Chondrocyte (in vitro differentiated cells): ENCODE measurements around the gene SLC37A3. TPM values are rescaled to one million over a fixed set of nuclear protein-coding genes. Genes with fewer than 3 reads are reported as not detected.
"Not testable (repeated sequence)": the region's sequence is repeated elsewhere in the genome, so short reads cannot be mapped to it uniquely, and the experiment has no call there.

ENCODE experiments used
- DNase-seq: peaks from one replicate; pipeline ENCODE4 v3.0.0; 2021; ENCODE audit warnings: mixed read lengths, low spot score
- H3K27ac Mint-ChIP-seq: one replicate; pipeline ENCODE4 v1.8.0; 2021; ENCODE audit warnings: mild to moderate bottlenecking, moderate library complexity, mixed read lengths; ENCODE audit not compliant: unreplicated experiment
- H3K27me3 Mint-ChIP-seq: 2 replicates; pipeline ENCODE4 v1.8.0; 2021; ENCODE audit warnings: low read depth, mixed read lengths
- H3K36me3 Mint-ChIP-seq: 2 replicates; pipeline ENCODE4 v1.8.0; 2021; ENCODE audit warnings: low read depth, mixed read lengths
- H3K4me1 Mint-ChIP-seq: 2 replicates; pipeline ENCODE4 v1.8.0; 2021; ENCODE audit warnings: low read depth, mild to moderate bottlenecking, mixed read lengths
- H3K4me3 Mint-ChIP-seq: one replicate; pipeline ENCODE4 v1.8.0; 2021; ENCODE audit warnings: mild to moderate bottlenecking, moderate library complexity, mixed read lengths; ENCODE audit not compliant: unreplicated experiment
- H3K9me3 Mint-ChIP-seq: 2 replicates; pipeline ENCODE4 v1.8.0; 2021; ENCODE audit warnings: low read depth, mixed read lengths
- total RNA-seq: library from RNA; stranded (reverse); gene quantifications from 3 replicates; pipeline ENCODE4 v1.2.1, GENCODE V29; 2021
- TF ChIP-seq, protein P1 (sequence below): fragments of 200-600 bp; sonication (generic); IDR thresholded peaks from 2 replicates; pipeline ENCODE4 v1.5.0; 2021; ENCODE audit warnings: antibody characterized with exemption, mild to moderate bottlenecking, moderate library complexity

The SLC37A3 gene
- total RNA-seq, 1 donor from 2014 or later = 68.1 TPM

DNA sequence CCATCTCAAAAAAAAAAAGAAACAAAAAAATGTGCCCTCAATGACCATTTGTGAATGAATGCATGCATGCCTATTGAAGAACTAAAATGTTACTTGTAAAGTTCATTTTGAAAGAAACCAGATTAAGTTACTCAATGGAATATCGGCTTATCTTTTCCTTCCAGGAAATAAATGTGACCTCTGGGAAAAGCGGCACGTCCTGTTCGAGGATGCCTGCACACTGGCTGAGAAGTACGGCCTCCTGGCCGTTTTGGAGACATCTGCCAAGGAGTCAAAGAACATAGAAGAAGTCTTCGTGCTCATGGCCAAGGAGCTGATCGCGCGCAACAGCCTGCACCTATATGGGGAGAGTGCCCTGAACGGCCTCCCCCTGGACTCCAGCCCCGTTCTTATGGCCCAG is 27.4 kb upstream of the SLC37A3 start:
- DNase-seq = no peak
- H3K27me3 Mint-ChIP-seq = peaks cover 7% of the 10 kb centered on the region
- no peaks in the 10 kb centered on the region for H3K4me1 Mint-ChIP-seq
- no peaks in the 10 kb centered on the region for H3K9me3 Mint-ChIP-seq
- no peaks in the 10 kb centered on the region for H3K36me3 Mint-ChIP-seq
- TF ChIP-seq, protein P1, sequence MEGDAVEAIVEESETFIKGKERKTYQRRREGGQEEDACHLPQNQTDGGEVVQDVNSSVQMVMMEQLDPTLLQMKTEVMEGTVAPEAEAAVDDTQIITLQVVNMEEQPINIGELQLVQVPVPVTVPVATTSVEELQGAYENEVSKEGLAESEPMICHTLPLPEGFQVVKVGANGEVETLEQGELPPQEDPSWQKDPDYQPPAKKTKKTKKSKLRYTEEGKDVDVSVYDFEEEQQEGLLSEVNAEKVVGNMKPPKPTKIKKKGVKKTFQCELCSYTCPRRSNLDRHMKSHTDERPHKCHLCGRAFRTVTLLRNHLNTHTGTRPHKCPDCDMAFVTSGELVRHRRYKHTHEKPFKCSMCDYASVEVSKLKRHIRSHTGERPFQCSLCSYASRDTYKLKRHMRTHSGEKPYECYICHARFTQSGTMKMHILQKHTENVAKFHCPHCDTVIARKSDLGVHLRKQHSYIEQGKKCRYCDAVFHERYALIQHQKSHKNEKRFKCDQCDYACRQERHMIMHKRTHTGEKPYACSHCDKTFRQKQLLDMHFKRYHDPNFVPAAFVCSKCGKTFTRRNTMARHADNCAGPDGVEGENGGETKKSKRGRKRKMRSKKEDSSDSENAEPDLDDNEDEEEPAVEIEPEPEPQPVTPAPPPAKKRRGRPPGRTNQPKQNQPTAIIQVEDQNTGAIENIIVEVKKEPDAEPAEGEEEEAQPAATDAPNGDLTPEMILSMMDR = no peak
- H3K4me3 Mint-ChIP-seq = no peak overlapping the region
- H3K27ac Mint-ChIP-seq = no peak overlapping the region

- Mint-ChIP-seq H3K4me3 (no peak overlapping the region), H3K36me3 (no peaks in the 10 kb centered on the region), H3K27ac (no peak overlapping the region), H3K27me3 (peaks cover 8% of the 10 kb centered on the region), H3K4me1 (no peaks in the 10 kb centered on the region), H3K9me3 (no peaks in the 10 kb centered on the region)
- DNase-seq = no peak
- TF ChIP-seq, protein P1 = no peak
Observed at GRCh38 chr7:140423501-140423900, 25.2 kb upstream of the SLC37A3 start.

DNA sequence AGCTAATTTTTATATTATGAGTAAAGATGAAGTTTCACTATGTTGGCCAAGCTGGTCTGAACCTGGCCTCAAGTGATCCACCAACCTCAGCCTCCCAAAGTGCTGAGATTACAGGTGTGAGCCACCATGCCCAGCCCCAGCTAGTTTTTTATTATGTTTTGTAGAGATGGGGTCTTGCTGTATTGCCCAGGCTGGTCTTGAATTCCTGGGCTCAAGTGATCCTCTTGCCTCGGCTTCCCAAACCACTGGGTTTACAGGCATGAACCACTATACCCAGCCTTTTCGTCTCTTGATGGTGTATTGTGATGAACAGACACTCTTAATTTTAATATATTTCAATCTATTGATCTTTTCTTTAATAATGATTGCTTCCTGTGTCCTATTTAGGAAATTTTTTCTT is 23.2 kb upstream of the SLC37A3 start:
- H3K4me3 Mint-ChIP-seq = no peak overlapping the region
- H3K36me3 Mint-ChIP-seq = no peaks in the 10 kb centered on the region
- no peak overlapping the region for H3K27ac Mint-ChIP-seq
- no peaks in the 10 kb centered on the region for H3K4me1 Mint-ChIP-seq
- DNase-seq = no peak
- TF ChIP-seq, protein P1 = no peak
- no peaks in the 10 kb centered on the region for H3K9me3 Mint-ChIP-seq
- H3K27me3 Mint-ChIP-seq = peaks cover 9% of the 10 kb centered on the region

DNA sequence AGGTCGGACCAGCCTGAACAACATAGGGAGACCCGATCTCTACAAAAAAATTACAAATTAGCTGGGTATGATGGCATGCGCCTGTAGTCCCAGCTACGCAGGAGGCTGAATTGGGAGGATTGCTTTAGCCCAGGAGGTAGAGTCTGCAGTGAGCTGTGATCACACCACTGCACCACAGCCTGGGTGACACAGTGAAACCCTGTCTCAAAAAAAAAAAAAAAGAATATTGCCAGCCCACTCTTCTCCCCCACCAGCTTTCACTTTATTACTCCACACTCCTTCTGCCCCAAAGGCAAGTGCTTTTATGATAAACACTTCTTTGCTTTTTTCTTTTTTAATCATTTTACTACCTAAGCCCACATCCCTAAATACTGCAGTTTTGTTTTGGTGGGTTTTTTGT is 20.3 kb upstream of the SLC37A3 start:
- no peaks in the 10 kb centered on the region for H3K36me3 Mint-ChIP-seq
- no peak overlapping the region for H3K27ac Mint-ChIP-seq
- DNase-seq = no peak
- H3K4me3 Mint-ChIP-seq = no peak overlapping the region
- peaks cover 7% of the 10 kb centered on the region for H3K4me1 Mint-ChIP-seq
- H3K9me3 Mint-ChIP-seq = no peaks in the 10 kb centered on the region
- peaks cover 6% of the 10 kb centered on the region for H3K27me3 Mint-ChIP-seq
- TF ChIP-seq, protein P1 = no peak

DNA sequence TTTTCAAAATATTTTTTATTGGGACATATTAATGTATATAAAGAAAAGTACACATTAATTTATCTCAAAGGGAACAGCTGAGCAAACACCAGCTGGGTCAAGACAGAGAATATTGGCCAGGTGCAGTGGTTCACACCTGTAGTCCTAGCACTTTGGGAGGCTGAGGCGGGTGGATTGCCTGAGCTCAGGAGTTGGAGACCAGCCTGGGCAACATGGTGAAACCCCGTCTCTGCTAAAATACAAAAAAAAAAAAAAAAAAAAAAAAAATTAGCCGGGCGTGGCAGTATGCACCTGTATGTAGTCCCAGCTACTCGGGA is 19.8 kb upstream of the SLC37A3 start:
- not testable (repeated sequence) for DNase-seq, H3K9me3 Mint-ChIP-seq, H3K4me1 Mint-ChIP-seq, H3K27ac Mint-ChIP-seq, H3K4me3 Mint-ChIP-seq, H3K27me3 Mint-ChIP-seq, H3K36me3 Mint-ChIP-seq

GRCh38 chr7:140417456-140418155 is 19.3 kb upstream of the SLC37A3 start:
- DNase-seq = no peak
- no peak overlapping the region for H3K27ac Mint-ChIP-seq
- H3K9me3 Mint-ChIP-seq = no peaks in the 10 kb centered on the region
- no peak overlapping the region for H3K4me3 Mint-ChIP-seq
- TF ChIP-seq, protein P1 = no peak
- peaks cover 6% of the 10 kb centered on the region for H3K27me3 Mint-ChIP-seq
- H3K4me1 Mint-ChIP-seq = peaks cover 7% of the 10 kb centered on the region
- no peaks in the 10 kb centered on the region for H3K36me3 Mint-ChIP-seq
